Nucleus accumbens (tissue), 56 donors: ENCODE data around the gene DSEL.

Experiments
- DNase-seq, 56 donors: peaks; one replicate each; lab custom pipeline; 2025; lab: John Stamatoyannopoulos, UW

Gene DSEL

GRCh38 chr18:67516539-67517443, at the start of gene DSEL:
TSS of gene DSEL (minus strand) at chr18:67516720. CDS start at chr18:67514608, 2,112 bp downstream.
- DNase-seq = peak; percentile 84 to 100 (median 99)

- no peak for DNase-seq
These were observed 36.9 kb upstream of the DSEL start for GRCh38 chr18:67553437-67553836.

- no peak for DNase-seq
These were observed 34.5 kb upstream of the DSEL start for GRCh38 chr18:67550872-67551520.

GRCh38 chr18:67549946-67550345, 33.4 kb upstream of the DSEL start:
- no peak for DNase-seq

- DNase-seq = no peak
These were observed 29.2 kb upstream of the DSEL start for GRCh38 chr18:67545681-67546080.

- DNase-seq = no peak
These were observed 24.0 kb upstream of the DSEL start for GRCh38 chr18:67540559-67540958.

GRCh38 chr18:67531929-67532328, 15.4 kb upstream of the DSEL start:
- no peak for DNase-seq

GRCh38 chr18:67525328-67526099, 9.0 kb upstream of the DSEL start:
- DNase-seq = peak in 17 of 56 donors; percentile 4 to 62 (median 21)

- DNase-seq = no peak
These were observed 3.9 kb upstream of the DSEL start for GRCh38 chr18:67520351-67520921.

- DNase-seq = no peak
These were observed 3.1 kb upstream of the DSEL start for GRCh38 chr18:67519592-67519991.

- DNase-seq = no peak
These were observed 2.0 kb upstream of the DSEL start for GRCh38 chr18:67518566-67518965.

- DNase-seq = peak in 14 of 56 donors; percentile 5 to 61 (median 32)
These were observed 885 bp upstream of the DSEL start for GRCh38 chr18:67517444-67517765.

- DNase-seq = peak in 54 of 56 donors; percentile 35 to 90 (median 75)
These were observed 480 bp downstream of the DSEL start for GRCh38 chr18:67515942-67516538.

GRCh38 chr18:67514901-67515540, 1.5 kb downstream of the DSEL start:
- no peak for DNase-seq

GRCh38 chr18:67514465-67514864, 2.1 kb downstream of the DSEL start:
- DNase-seq = no peak

GRCh38 chr18:67513280-67513679, 3.2 kb downstream of the DSEL start:
- DNase-seq = no peak

GRCh38 chr18:67511840-67512239, 4.7 kb downstream of the DSEL start:
- peak in 4 of 56 donors; percentile 11 to 38 (median 13) for DNase-seq

GRCh38 chr18:67510831-67511230, 5.7 kb downstream of the DSEL start:
- DNase-seq = no peak

GRCh38 chr18:67509741-67510391, 6.7 kb downstream of the DSEL start:
- no peak for DNase-seq
